ENCODE data around the gene NTNG1. TPM values are rescaled to one million over a fixed set of nuclear protein-coding genes. Genes with fewer than 3 reads are reported as not detected.

The NTNG1 gene
- total and polyA plus RNA-seq, 2 of the 13 experiments (the other 11 are each of a cell fraction or from before 2014, with no cell fraction given): not detected

DNA sequence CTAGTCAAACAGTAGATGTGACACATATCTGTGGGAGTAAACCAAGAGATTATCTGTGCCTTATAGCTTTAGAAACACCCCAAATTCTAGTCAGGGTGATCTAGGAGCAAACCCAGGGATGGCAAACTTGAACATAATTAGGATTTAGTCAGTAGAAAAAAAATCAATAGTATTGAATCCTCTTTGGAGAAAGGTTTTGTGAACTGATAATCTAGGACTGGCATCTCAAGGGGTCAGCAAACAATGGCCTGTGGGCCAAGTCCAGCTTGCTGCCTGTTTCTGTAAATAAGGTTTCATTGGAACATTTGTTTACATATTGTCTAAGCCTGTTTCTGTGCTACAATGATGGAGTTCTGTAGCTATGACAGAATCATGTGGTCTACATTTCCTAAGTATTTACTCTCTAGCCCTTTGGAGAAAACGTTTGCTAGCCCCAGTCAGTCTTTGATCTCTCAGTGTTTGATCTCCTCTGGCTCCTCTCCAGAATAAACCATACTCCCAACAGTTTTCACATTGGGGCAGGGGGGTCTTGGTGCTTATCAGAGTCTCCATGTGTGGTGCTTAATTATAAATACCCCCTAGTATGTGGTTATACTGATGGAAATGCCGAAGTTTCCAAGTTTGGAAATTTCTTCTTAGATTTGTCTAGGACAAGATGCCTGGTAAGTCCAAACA, 385.8 kb downstream of the NTNG1 start (continued):
- TF ChIP-seq CC2D1A (CRISPR knock-in tag; IDR thresholded peaks at IDR 0.05) (no peak), ZNF33B (CRISPR knock-in tag; IDR thresholded peaks at IDR 0.05) (no peak), ZFP90 (CRISPR knock-in tag; IDR thresholded peaks at IDR 0.05; ENCODE audit: borderline replicate concordance) (0 out of 2 replicates have a peak, but pooled peaks have one; percentile 43), MAFK (conservative IDR thresholded peaks at IDR 0.05 in 1 of 2, IDR thresholded peaks at IDR 0.05 in 1 of 2; ENCODE audit: low read length in 2 of 2) (no peak), TCF12 (IDR thresholded peaks at IDR 0.05) (no peak), TCF12 (CRISPR knock-in tag; IDR thresholded peaks at IDR 0.05) (peak; percentile 86; the same call in 1 of the 2 replicates), NR2C2 (CRISPR knock-in tag; IDR thresholded peaks at IDR 0.05; ENCODE audit: borderline replicate concordance) (peak; percentile 50; the same call in 1 of the 2 replicates), RBFOX2 (IDR thresholded peaks at IDR 0.05; ENCODE audit: low read depth, low read length) (no peak), ZNF737 (CRISPR knock-in tag; IDR thresholded peaks at IDR 0.05; ENCODE audit: borderline replicate concordance) (no peak), EHMT2 (IDR thresholded peaks at IDR 0.05; ENCODE audit: borderline replicate concordance, low read depth, low read length) (0 out of 2 replicates have a peak, but pooled peaks have one; percentile 61), ZNF605 (CRISPR knock-in tag; IDR thresholded peaks at IDR 0.05) (peak; percentile 44; the same call in 1 of the 2 replicates), MTF1 (CRISPR knock-in tag; IDR thresholded peaks at IDR 0.05) (no peak), FOXJ3 (CRISPR knock-in tag; IDR thresholded peaks at IDR 0.05; ENCODE audit: borderline replicate concordance) (peak; percentile 99), ZNF570 (CRISPR knock-in tag; IDR thresholded peaks at IDR 0.05; ENCODE audit: borderline replicate concordance) (no peak), ZNF878 (CRISPR knock-in tag; IDR thresholded peaks at IDR 0.05) (peak; percentile 80; the same call in 1 of the 2 replicates), SP1 (IDR thresholded peaks at IDR 0.05) (no peak), SP1 (CRISPR knock-in tag; IDR thresholded peaks at IDR 0.05) (no peak), TCF7L2 (IDR thresholded peaks at IDR 0.05; ENCODE audit: low read depth, low read length) (peak; percentile 99)
- TF ChIP-seq, protein P1, sequence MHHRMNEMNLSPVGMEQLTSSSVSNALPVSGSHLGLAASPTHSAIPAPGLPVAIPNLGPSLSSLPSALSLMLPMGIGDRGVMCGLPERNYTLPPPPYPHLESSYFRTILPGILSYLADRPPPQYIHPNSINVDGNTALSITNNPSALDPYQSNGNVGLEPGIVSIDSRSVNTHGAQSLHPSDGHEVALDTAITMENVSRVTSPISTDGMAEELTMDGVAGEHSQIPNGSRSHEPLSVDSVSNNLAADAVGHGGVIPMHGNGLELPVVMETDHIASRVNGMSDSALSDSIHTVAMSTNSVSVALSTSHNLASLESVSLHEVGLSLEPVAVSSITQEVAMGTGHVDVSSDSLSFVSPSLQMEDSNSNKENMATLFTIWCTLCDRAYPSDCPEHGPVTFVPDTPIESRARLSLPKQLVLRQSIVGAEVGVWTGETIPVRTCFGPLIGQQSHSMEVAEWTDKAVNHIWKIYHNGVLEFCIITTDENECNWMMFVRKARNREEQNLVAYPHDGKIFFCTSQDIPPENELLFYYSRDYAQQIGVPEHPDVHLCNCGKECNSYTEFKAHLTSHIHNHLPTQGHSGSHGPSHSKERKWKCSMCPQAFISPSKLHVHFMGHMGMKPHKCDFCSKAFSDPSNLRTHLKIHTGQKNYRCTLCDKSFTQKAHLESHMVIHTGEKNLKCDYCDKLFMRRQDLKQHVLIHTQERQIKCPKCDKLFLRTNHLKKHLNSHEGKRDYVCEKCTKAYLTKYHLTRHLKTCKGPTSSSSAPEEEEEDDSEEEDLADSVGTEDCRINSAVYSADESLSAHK (CRISPR knock-in tag; IDR thresholded peaks at IDR 0.05; ENCODE audit: borderline replicate concordance): no peak
- TF ChIP-seq, protein P2, sequence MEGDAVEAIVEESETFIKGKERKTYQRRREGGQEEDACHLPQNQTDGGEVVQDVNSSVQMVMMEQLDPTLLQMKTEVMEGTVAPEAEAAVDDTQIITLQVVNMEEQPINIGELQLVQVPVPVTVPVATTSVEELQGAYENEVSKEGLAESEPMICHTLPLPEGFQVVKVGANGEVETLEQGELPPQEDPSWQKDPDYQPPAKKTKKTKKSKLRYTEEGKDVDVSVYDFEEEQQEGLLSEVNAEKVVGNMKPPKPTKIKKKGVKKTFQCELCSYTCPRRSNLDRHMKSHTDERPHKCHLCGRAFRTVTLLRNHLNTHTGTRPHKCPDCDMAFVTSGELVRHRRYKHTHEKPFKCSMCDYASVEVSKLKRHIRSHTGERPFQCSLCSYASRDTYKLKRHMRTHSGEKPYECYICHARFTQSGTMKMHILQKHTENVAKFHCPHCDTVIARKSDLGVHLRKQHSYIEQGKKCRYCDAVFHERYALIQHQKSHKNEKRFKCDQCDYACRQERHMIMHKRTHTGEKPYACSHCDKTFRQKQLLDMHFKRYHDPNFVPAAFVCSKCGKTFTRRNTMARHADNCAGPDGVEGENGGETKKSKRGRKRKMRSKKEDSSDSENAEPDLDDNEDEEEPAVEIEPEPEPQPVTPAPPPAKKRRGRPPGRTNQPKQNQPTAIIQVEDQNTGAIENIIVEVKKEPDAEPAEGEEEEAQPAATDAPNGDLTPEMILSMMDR (CRISPR knock-in tag; IDR thresholded peaks at IDR 0.05): 0 out of 2 replicates have a peak, but pooled peaks have one; percentile 9
- TF ChIP-seq, protein P3, sequence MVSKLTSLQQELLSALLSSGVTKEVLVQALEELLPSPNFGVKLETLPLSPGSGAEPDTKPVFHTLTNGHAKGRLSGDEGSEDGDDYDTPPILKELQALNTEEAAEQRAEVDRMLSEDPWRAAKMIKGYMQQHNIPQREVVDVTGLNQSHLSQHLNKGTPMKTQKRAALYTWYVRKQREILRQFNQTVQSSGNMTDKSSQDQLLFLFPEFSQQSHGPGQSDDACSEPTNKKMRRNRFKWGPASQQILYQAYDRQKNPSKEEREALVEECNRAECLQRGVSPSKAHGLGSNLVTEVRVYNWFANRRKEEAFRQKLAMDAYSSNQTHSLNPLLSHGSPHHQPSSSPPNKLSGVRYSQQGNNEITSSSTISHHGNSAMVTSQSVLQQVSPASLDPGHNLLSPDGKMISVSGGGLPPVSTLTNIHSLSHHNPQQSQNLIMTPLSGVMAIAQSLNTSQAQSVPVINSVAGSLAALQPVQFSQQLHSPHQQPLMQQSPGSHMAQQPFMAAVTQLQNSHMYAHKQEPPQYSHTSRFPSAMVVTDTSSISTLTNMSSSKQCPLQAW (CRISPR knock-in tag; IDR thresholded peaks at IDR 0.05): peak; percentile 64; the same call in 1 of the 2 replicates
- TF ChIP-seq, protein P4, sequence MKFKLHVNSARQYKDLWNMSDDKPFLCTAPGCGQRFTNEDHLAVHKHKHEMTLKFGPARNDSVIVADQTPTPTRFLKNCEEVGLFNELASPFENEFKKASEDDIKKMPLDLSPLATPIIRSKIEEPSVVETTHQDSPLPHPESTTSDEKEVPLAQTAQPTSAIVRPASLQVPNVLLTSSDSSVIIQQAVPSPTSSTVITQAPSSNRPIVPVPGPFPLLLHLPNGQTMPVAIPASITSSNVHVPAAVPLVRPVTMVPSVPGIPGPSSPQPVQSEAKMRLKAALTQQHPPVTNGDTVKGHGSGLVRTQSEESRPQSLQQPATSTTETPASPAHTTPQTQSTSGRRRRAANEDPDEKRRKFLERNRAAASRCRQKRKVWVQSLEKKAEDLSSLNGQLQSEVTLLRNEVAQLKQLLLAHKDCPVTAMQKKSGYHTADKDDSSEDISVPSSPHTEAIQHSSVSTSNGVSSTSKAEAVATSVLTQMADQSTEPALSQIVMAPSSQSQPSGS (CRISPR knock-in tag; IDR thresholded peaks at IDR 0.05): peak; percentile 81
